Measurements from ENCODE around the gene ABCA10. TPM values are rescaled to one million over a fixed set of nuclear protein-coding genes. Genes with fewer than 3 reads are reported as not detected.

Gene ABCA10
- total RNA-seq, 4 donors from 2014 or later: 2.5 to 4.2 (median 3.4) TPM

DNA sequence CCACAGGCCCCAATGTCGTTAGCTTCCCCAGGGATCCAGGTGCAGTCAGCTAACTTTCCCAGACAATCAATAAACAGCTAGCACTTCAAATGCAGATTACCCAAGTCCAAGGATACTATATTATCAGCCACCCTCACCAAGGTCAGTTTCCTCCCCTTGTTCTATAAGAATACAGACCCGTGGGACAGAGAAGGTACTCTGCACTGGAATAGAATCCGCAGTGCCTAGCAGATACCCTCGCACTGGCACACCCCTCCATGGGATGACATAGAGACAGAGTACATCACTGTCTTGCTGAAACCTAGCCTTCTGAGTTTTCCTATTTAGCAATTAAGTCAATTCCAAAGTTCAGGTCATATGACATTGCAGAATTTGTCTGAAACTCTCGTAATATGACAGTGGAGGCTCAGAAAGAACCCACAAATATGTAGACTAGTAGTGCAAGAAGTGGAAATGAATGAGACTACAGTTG is 40.0 kb upstream of the ABCA10 start:
- no peaks in the 10 kb centered on the region for H3K9me3 ChIP-seq
- 93% methylated on average over 5 of the region's 5 CpGs for WGBS
- DNase-seq (ENCODE audit: extremely low spot score): no peak
- no peak for TF ChIP-seq POLR2A (IDR thresholded peaks at IDR 0.05; ENCODE audit: low read depth)
- no peak for TF ChIP-seq POLR2AphosphoS5 (IDR thresholded peaks at IDR 0.05)
- no peak for TF ChIP-seq EP300 (IDR thresholded peaks at IDR 0.05)
- TF ChIP-seq, protein P1, sequence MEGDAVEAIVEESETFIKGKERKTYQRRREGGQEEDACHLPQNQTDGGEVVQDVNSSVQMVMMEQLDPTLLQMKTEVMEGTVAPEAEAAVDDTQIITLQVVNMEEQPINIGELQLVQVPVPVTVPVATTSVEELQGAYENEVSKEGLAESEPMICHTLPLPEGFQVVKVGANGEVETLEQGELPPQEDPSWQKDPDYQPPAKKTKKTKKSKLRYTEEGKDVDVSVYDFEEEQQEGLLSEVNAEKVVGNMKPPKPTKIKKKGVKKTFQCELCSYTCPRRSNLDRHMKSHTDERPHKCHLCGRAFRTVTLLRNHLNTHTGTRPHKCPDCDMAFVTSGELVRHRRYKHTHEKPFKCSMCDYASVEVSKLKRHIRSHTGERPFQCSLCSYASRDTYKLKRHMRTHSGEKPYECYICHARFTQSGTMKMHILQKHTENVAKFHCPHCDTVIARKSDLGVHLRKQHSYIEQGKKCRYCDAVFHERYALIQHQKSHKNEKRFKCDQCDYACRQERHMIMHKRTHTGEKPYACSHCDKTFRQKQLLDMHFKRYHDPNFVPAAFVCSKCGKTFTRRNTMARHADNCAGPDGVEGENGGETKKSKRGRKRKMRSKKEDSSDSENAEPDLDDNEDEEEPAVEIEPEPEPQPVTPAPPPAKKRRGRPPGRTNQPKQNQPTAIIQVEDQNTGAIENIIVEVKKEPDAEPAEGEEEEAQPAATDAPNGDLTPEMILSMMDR (IDR thresholded peaks at IDR 0.05): no peak
- H3K4me1 ChIP-seq: peaks cover 0 to 6% (median 2%) of the 10 kb centered on the region in 4 donors
- H3K4me3 ChIP-seq: no peak overlapping the region
- no peaks in the 10 kb centered on the region for H3K27me3 ChIP-seq
- H3K27ac ChIP-seq (replicated peaks in 1 of 4): no peak overlapping the region
- H3K36me3 ChIP-seq: peaks cover 0 to 8% (median 0%) of the 10 kb centered on the region in 4 donors
- intact Hi-C loops (cut with DNase I): no loop called here

DNA sequence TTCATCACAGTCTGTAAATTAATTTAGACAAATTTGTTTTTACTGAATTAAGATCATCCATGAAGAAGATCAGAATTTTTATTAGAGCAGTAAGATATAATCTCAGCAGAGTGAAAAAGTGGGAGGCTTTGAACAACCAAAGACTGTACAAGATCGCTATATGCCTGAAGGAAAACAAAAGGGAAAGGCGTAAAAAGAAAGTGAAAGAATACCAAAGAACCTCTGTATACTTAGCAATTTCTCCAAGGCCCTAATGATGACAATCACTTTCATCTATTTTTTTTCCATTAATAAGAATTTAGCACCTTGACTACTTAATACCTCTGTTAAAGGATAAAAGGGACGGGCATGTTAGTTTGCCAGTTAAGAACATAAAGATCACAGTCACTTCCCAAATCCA is 38.6 kb upstream of the ABCA10 start:
- WGBS: 97% methylated on average over 3 of the region's 3 CpGs
- H3K9me3 ChIP-seq: no peaks in the 10 kb centered on the region
- H3K36me3 ChIP-seq: peaks cover 0 to 8% (median 0%) of the 10 kb centered on the region in 4 donors
- DNase-seq (ENCODE audit: extremely low spot score): no peak
- TF ChIP-seq POLR2A (IDR thresholded peaks at IDR 0.05; ENCODE audit: low read depth) (no peak), EP300 (IDR thresholded peaks at IDR 0.05) (no peak), POLR2AphosphoS5 (IDR thresholded peaks at IDR 0.05) (no peak)
- TF ChIP-seq, protein P1 (IDR thresholded peaks at IDR 0.05): no peak
- no peak overlapping the region for H3K4me3 ChIP-seq
- peaks cover 0 to 6% (median 2%) of the 10 kb centered on the region in 4 donors for H3K4me1 ChIP-seq
- no peaks in the 10 kb centered on the region for H3K27me3 ChIP-seq
- H3K27ac ChIP-seq (replicated peaks in 1 of 4): no peak overlapping the region
- intact Hi-C loops (cut with DNase I): no loop called here

GRCh38 chr17:69265873-69266272 is 37.2 kb upstream of the ABCA10 start:
- H3K27me3 ChIP-seq: no peaks in the 10 kb centered on the region
- H3K36me3 ChIP-seq: peaks cover 0 to 8% (median 0%) of the 10 kb centered on the region in 4 donors
- intact Hi-C loops (cut with DNase I): no loop called here
- H3K4me1 ChIP-seq: peaks cover 0 to 6% (median 2%) of the 10 kb centered on the region in 4 donors
- 94% methylated on average over 1 of the region's 1 CpG for WGBS
- no peak for DNase-seq (ENCODE audit: extremely low spot score)
- TF ChIP-seq, protein P1 (IDR thresholded peaks at IDR 0.05): no peak
- no peak for TF ChIP-seq POLR2A (IDR thresholded peaks at IDR 0.05; ENCODE audit: low read depth)
- TF ChIP-seq POLR2AphosphoS5 (IDR thresholded peaks at IDR 0.05): no peak
- TF ChIP-seq EP300 (IDR thresholded peaks at IDR 0.05): no peak
- no peak overlapping the region for H3K4me3 ChIP-seq
- no peaks in the 10 kb centered on the region for H3K9me3 ChIP-seq
- no peak overlapping the region for H3K27ac ChIP-seq (replicated peaks in 1 of 4)

DNA sequence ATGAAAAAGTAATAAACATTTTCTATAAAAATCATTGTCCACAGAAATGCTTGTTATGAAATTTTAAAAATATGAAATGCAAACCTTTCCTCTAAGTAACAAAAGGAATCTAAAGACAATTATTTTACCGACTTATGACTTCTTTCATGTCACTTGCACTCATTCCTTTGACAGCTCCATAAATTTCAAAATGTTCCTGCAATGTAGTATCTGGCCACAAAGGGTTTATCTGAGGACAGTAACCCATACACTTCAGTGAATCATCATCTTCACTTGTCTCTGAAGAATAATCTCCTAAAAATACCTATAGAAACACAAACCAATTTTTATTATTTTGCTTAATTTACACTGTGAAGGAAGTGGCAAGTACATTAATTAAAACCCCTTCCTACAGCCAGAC is 25.6 kb upstream of the ABCA10 start:
- Histone ChIP-seq H3K4me3 (no peak overlapping the region), H3K27ac (replicated peaks in 1 of 4) (no peak overlapping the region), H3K9me3 (no peaks in the 10 kb centered on the region), H3K27me3 (no peaks in the 10 kb centered on the region), H3K36me3 (peaks cover 11 to 67% (median 34%) of the 10 kb centered on the region in 4 donors), H3K4me1 (no peaks in the 10 kb centered on the region)
- TF ChIP-seq, protein P1 (IDR thresholded peaks at IDR 0.05): no peak
- TF ChIP-seq POLR2A (IDR thresholded peaks at IDR 0.05; ENCODE audit: low read depth) (no peak), EP300 (IDR thresholded peaks at IDR 0.05) (no peak), POLR2AphosphoS5 (IDR thresholded peaks at IDR 0.05) (no peak)
- DNase-seq (ENCODE audit: extremely low spot score): no peak
- 55% methylated on average over 1 of the region's 1 CpG for WGBS
- intact Hi-C loops (cut with DNase I): no loop called here

GRCh38 chr17:69250641-69251040 is 22.0 kb upstream of the ABCA10 start:
- intact Hi-C loops (cut with DNase I): no loop called here
- peaks cover 11 to 57% (median 36%) of the 10 kb centered on the region in 4 donors for H3K36me3 ChIP-seq
- no peak overlapping the region for H3K4me3 ChIP-seq
- no peak for TF ChIP-seq POLR2AphosphoS5 (IDR thresholded peaks at IDR 0.05)
- TF ChIP-seq POLR2A (IDR thresholded peaks at IDR 0.05; ENCODE audit: low read depth): no peak
- no peak for TF ChIP-seq EP300 (IDR thresholded peaks at IDR 0.05)
- TF ChIP-seq, protein P1 (IDR thresholded peaks at IDR 0.05): no peak
- H3K27me3 ChIP-seq: no peaks in the 10 kb centered on the region
- H3K27ac ChIP-seq (replicated peaks in 1 of 4): no peak overlapping the region
- no peaks in the 10 kb centered on the region for H3K9me3 ChIP-seq
- WGBS: 84% methylated on average over 4 of the region's 4 CpGs
- no peak for DNase-seq (ENCODE audit: extremely low spot score)
- H3K4me1 ChIP-seq: no peaks in the 10 kb centered on the region

All from esophagus muscularis mucosa (tissue), 4 donors.